Thoracic aorta (tissue), 2 donors: ENCODE results near the gene KLHL36. TPM values are rescaled to one million over a fixed set of nuclear protein-coding genes. Genes with fewer than 3 reads are reported as not detected.

Experiments used
- ATAC-seq: fragments of 150-250 bp; one replicate; pipeline ENCODE4 v1.8.0; 2017; ENCODE audit warnings: low read depth; ENCODE audit not compliant: insufficient number of reproducible peaks, low FRiP score
- DNase-seq: peaks from one replicate; pipeline ENCODE4 v3.0.0-alpha.2; 2020; ENCODE audit warnings: low spot score
- H3K27ac ChIP-seq, 2 donors: fragments of 200-600 bp; sonication (generic); 1 replicate in 1 of 2; 2 replicates in 1 of 2; pipeline ENCODE4 v1.5.1; 2016; ENCODE audit warnings: mild to moderate bottlenecking in 2 of 2, moderate library complexity in 2 of 2
- H3K27me3 ChIP-seq: fragments of 200-600 bp; sonication (generic); replicated peaks from 2 replicates; pipeline ENCODE4 v1.6.0; 2016; ENCODE audit warnings: mild to moderate bottlenecking; ENCODE audit not compliant: insufficient read depth
- H3K36me3 ChIP-seq: fragments of 200-600 bp; sonication (generic); one replicate; pipeline ENCODE4 v1.5.1; 2016
- H3K4me1 ChIP-seq, 2 donors: fragments of 200-600 bp; sonication (generic); 1 replicate in 1 of 2; 2 replicates in 1 of 2; pipeline versions ENCODE4 v1.5.1 to v1.6.0; 2016; ENCODE audit warnings: low read depth in 2 of 2, mild to moderate bottlenecking in 1 of 2; ENCODE audit not compliant: control insufficient read depth in 1 of 2
- H3K4me3 ChIP-seq: fragments of 200-600 bp; sonication (generic); 2 replicates; pipeline ENCODE4 v1.5.1; 2016; ENCODE audit warnings: mild to moderate bottlenecking
- H3K9me3 ChIP-seq: fragments of 200-600 bp; sonication (generic); 2 replicates; pipeline ENCODE4 v1.5.1; 2016
- CTCF ChIP-seq: fragments of 200-600 bp; sonication (generic); IDR thresholded peaks from one replicate; pipeline ENCODE4 v1.5.1; 2019; ENCODE audit warnings: antibody characterized with exemption
- total RNA-seq, 2 donors: library from RNA; depleted of rRNA; stranded (reverse); fragments of >200 nt; gene quantifications; one replicate each; pipeline versions ENCODE4 v1.1.0 to v1.2.3, GENCODE V29; 2016

Gene KLHL36
- total RNA-seq, 2 donors from 2014 or later: 63.9 to 79.7 TPM

DNA sequence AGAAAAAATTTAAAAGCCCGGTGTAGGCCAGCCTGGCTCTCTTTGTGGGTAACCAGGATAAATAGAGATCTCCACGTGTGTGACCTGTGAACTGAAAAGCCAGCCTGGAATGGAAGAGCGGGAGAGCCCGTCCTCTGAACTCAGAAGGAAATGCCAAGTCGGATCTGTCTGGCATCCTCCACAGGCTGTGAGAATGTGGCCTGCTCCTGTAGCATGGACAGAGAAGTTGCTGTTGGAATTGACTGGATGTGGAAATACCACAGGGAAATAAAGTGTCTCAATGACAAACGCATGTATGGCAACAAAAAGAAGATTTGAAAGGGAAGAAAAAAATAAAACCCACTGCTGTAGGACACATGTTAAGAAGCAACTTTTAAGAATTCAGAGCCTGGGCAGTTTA, 6.7 kb downstream of the KLHL36 start:
- Histone ChIP-seq H3K4me3 (no peak overlapping the region), H3K4me1 (peaks cover 0 to 13% of the 10 kb centered on the region in 2 donors), H3K9me3 (no peaks in the 10 kb centered on the region), H3K36me3 (peaks cover 40% of the 10 kb centered on the region), H3K27ac (no peak overlapping the region), H3K27me3 (no peaks in the 10 kb centered on the region)
- no peak for DNase-seq
- no peak for TF ChIP-seq CTCF
- ATAC-seq: no peak

DNA sequence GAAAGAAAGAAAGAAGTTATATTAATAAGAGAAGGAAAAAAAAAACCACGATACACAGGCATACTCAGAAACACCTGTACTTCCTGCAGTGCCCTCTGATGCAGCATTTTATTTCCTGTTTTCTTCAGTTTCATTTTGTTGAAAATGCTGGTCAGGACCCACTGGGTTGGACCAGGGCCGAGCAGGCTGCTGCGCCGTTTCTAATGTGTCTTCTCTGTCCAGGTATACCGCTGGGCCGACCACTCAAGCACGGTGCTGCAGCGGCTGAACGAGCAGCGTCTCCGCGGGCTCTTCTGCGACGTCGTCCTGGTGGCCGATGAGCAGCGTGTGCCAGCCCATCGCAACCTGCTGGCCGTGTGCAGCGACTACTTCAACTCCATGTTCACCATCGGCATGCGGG, 8.3 kb downstream of the KLHL36 start:
- Histone ChIP-seq H3K4me3 (no peak overlapping the region), H3K27me3 (no peaks in the 10 kb centered on the region), H3K9me3 (no peaks in the 10 kb centered on the region), H3K4me1 (peaks cover 0 to 11% of the 10 kb centered on the region in 2 donors), H3K36me3 (peaks cover 54% of the 10 kb centered on the region), H3K27ac (no peak overlapping the region)
- DNase-seq (no peak), ATAC-seq (no peak)
- TF ChIP-seq CTCF: no peak

GRCh38 chr16:84657229-84657837, 9.0 kb downstream of the KLHL36 start:
- Histone ChIP-seq H3K4me3 (no peak overlapping the region), H3K36me3 (peaks cover 61% of the 10 kb centered on the region), H3K9me3 (no peaks in the 10 kb centered on the region), H3K27me3 (no peaks in the 10 kb centered on the region), H3K4me1 (peaks cover 0 to 11% of the 10 kb centered on the region in 2 donors), H3K27ac (no peak overlapping the region)
- DNase-seq (no peak), ATAC-seq (no peak)
- no peak for TF ChIP-seq CTCF

DNA sequence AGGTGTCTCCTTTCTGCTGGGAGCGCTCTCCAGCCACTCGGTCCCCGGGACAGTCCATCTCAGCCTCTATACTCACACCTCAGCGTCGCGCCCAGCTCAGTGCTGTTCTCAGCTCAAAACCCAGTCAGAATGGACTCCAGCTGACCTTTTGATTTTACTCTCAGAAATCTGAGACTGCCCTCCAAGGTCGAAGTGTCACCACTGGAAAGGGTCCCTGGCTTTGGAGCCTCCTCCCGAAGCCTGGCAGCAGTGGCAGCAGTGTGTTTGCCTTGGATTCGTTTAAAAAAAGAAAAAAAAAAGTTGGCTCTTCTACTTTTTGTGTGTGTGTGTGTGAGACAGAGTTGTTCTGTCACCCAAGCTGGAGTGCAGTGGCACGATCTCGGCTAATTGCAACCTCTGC, 10.4 kb downstream of the KLHL36 start:
- peaks cover 65% of the 10 kb centered on the region for H3K36me3 ChIP-seq

GRCh38 chr16:84659656-84660300, 11.5 kb downstream of the KLHL36 start:
- ATAC-seq: no peak

More for the DNA sequence above, 10.4 kb downstream of the KLHL36 start:
- no peak for ATAC-seq
- Histone ChIP-seq H3K9me3 (no peaks in the 10 kb centered on the region), H3K4me3 (no peak overlapping the region), H3K4me1 (peaks cover 0 to 11% of the 10 kb centered on the region in 2 donors), H3K27me3 (no peaks in the 10 kb centered on the region), H3K27ac (no peak overlapping the region)
- DNase-seq: no peak
- no peak for TF ChIP-seq CTCF

More at GRCh38 chr16:84659656-84660300, 11.5 kb downstream of the KLHL36 start:
- Histone ChIP-seq H3K4me3 (no peak overlapping the region), H3K9me3 (no peaks in the 10 kb centered on the region), H3K27ac (no peak overlapping the region), H3K27me3 (no peaks in the 10 kb centered on the region), H3K4me1 (peaks cover 0 to 11% of the 10 kb centered on the region in 2 donors), H3K36me3 (peaks cover 73% of the 10 kb centered on the region)
- DNase-seq: no peak
- no peak for TF ChIP-seq CTCF
